Spleen (tissue), 11 donors: Measurements from ENCODE around the gene TYR. TPM values are rescaled to one million over a fixed set of nuclear protein-coding genes. Genes with fewer than 3 reads are reported as not detected.

Source experiments
- DNase-seq: peaks from one replicate; pipeline ENCODE4 v3.0.0-alpha.2; 2020
- H3K27ac ChIP-seq, 8 donors: fragments of 200-600 bp; sonication (generic) in 7 of 8; 1 replicate in 4 of 8; 2 replicates in 4 of 8; pipeline versions ENCODE4 v1.5.0 to v1.8.0; 2016 to 2021; ENCODE audit warnings: inconsistent platforms in 4 of 8, mild to moderate bottlenecking in 4 of 8, moderate library complexity in 1 of 8
- H3K27me3 ChIP-seq, 7 donors: fragments of 200-600 bp; sonication (generic) in 6 of 7; replicated peaks in 1 of 7; 1 replicate in 4 of 7; 2 replicates in 3 of 7; pipeline versions ENCODE4 v1.5.0 to v1.8.0; 2016 to 2021; ENCODE audit warnings: inconsistent platforms in 3 of 7, mild to moderate bottlenecking in 1 of 7
- H3K36me3 ChIP-seq, 6 donors: fragments of 200-600 bp; sonication (generic) in 5 of 6; 1 replicate in 4 of 6; 2 replicates in 2 of 6; pipeline versions ENCODE4 v1.5.0 to v1.8.0; 2016 to 2021; ENCODE audit warnings: inconsistent platforms in 2 of 6
- H3K4me1 ChIP-seq, 6 donors: fragments of 200-600 bp; sonication (generic) in 5 of 6; 1 replicate in 3 of 6; 2 replicates in 3 of 6; pipeline versions ENCODE4 v1.5.0 to v1.8.0; 2016 to 2021; ENCODE audit warnings: inconsistent platforms in 3 of 6
- H3K4me3 ChIP-seq, 8 donors: fragments of 200-600 bp; sonication (generic) in 7 of 8; 1 replicate in 4 of 8; 2 replicates in 4 of 8; pipeline versions ENCODE4 v1.5.0 to v1.8.0; 2016 to 2021; ENCODE audit warnings: inconsistent platforms in 4 of 8, mild to moderate bottlenecking in 4 of 8, moderate library complexity in 2 of 8
- H3K9me3 ChIP-seq, 8 donors: fragments of 200-600 bp; sonication (generic) in 7 of 8; 1 replicate in 4 of 8; 2 replicates in 4 of 8; pipeline versions ENCODE4 v1.5.0 to v1.8.0; 2016 to 2021; ENCODE audit warnings: inconsistent platforms in 4 of 8
- POLR2A ChIP-seq, 3 donors: fragments of 450-650 bp; IDR thresholded peaks; one replicate each; pipeline ENCODE4 v1.5.1; 2017; ENCODE audit warnings: antibody characterized with exemption in 3 of 3, mild to moderate bottlenecking in 1 of 3
- POLR2AphosphoS5 ChIP-seq, 3 donors: sonication (generic); formaldehyde crosslinking; IDR thresholded peaks; one replicate each; pipeline ENCODE4 v1.5.1; 2017; ENCODE audit warnings: antibody characterized with exemption in 3 of 3
- WGBS, 5 donors: extraction: QIAGEN DNeasy Blood & Tissue Kit in 3 of 5; methylation state at CpG; one replicate each; pipeline versions ENCODE4 v1.1.5 to v1.1.7; 2013 to 2018; 5-methylcytosine and 5-hydroxymethylcytosine counted together
- intact Hi-C: fragments of 100-400 bp; cut with DNase I; formaldehyde crosslinking; loops from one replicate; pipeline ENCODE4 v1.15.0; 2023; ENCODE audit warnings: low total_unique reads
- polyA plus RNA-seq, 3 donors: library from polyadenylated mRNA; stranded (reverse); fragments of 200-250 nt; gene quantifications; one replicate each; pipeline ENCODE4 v1.2.1, GENCODE V29; 2013
- total RNA-seq, 7 donors: library from RNA; depleted of rRNA in 3 of 7; stranded (reverse); fragments of >200 nt in 3 of 7; fragmentation: NEBNext Ultra II Directional in 4 of 7; extraction: Animal tissue kit (Norgen Biotek cat#: 25700) in 4 of 7; gene quantifications; one replicate each; pipeline versions ENCODE4 v1.1.0 to v1.2.1, GENCODE V29; 2016 to 2021
- TF ChIP-seq, protein P1 (sequence below), 11 experiments: fragments of 200-600 bp in 7 of 11; fragments of 450-650 bp in 4 of 11; sonication (generic) in 4 of 11; IDR thresholded peaks in 8 of 11; conservative IDR thresholded peaks in 3 of 11; 1 replicate in 7 of 11; 2 replicates in 4 of 11; pipeline versions ENCODE4 v1.4.0 to v1.8.0; 2016 to 2021; ENCODE audit warnings: antibody characterized with exemption in 11 of 11, inconsistent platforms in 4 of 11, mild to moderate bottlenecking in 1 of 11
- donor health status: healthy with polysubstance abuse.
- donor health status: DM: no; HTN: no; CAD: no; lungs with moderate emphysema.
- donor health status: DM: no; HTN: no; CAD: no.
- donor health status: Bipolar disorder and iron deficiency.
- donor health status: healthy.
- donor health status: DM: no; HTN: no; CAD: no.
- donor health status: DM: yes; HTN: yes; CAD: no.

The TYR gene
- total and polyA plus RNA-seq, 10 donors: not detected

- H3K27ac ChIP-seq: no peak overlapping the region
- no peak for DNase-seq
- no peaks in the 10 kb centered on the region for H3K27me3 ChIP-seq
- TF ChIP-seq POLR2A (IDR thresholded peaks at IDR 0.05): no peak
- TF ChIP-seq, protein P1, sequence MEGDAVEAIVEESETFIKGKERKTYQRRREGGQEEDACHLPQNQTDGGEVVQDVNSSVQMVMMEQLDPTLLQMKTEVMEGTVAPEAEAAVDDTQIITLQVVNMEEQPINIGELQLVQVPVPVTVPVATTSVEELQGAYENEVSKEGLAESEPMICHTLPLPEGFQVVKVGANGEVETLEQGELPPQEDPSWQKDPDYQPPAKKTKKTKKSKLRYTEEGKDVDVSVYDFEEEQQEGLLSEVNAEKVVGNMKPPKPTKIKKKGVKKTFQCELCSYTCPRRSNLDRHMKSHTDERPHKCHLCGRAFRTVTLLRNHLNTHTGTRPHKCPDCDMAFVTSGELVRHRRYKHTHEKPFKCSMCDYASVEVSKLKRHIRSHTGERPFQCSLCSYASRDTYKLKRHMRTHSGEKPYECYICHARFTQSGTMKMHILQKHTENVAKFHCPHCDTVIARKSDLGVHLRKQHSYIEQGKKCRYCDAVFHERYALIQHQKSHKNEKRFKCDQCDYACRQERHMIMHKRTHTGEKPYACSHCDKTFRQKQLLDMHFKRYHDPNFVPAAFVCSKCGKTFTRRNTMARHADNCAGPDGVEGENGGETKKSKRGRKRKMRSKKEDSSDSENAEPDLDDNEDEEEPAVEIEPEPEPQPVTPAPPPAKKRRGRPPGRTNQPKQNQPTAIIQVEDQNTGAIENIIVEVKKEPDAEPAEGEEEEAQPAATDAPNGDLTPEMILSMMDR (IDR thresholded peaks at IDR 0.05 in 8 of 11, conservative IDR thresholded peaks at IDR 0.05 in 3 of 11): no peak
- TF ChIP-seq POLR2AphosphoS5 (IDR thresholded peaks at IDR 0.05): no peak
- no peaks in the 10 kb centered on the region for H3K4me1 ChIP-seq
- whole genome bisulfite sequencing, 5 donors: 50 to 65% (median 62%) methylated on average over 2 of the region's 2 CpGs
- H3K9me3 ChIP-seq: no peaks in the 10 kb centered on the region
- no peaks in the 10 kb centered on the region for H3K36me3 ChIP-seq
- intact Hi-C loops: no loop called here
- H3K4me3 ChIP-seq: no peak overlapping the region
These were observed 3.4 kb downstream of the TYR start for GRCh38 chr11:89181111-89181510.

GRCh38 chr11:89182773-89183518, 5.3 kb downstream of the TYR start:
- intact Hi-C loops: no loop called here
- Histone ChIP-seq H3K36me3 (no peaks in the 10 kb centered on the region), H3K27ac (no peak overlapping the region), H3K4me3 (no peak overlapping the region), H3K9me3 (no peaks in the 10 kb centered on the region), H3K4me1 (no peaks in the 10 kb centered on the region), H3K27me3 (no peaks in the 10 kb centered on the region)
- DNase-seq: no peak
- TF ChIP-seq, protein P1 (IDR thresholded peaks at IDR 0.05 in 8 of 11, conservative IDR thresholded peaks at IDR 0.05 in 3 of 11): no peak
- TF ChIP-seq POLR2A (IDR thresholded peaks at IDR 0.05) (no peak), POLR2AphosphoS5 (IDR thresholded peaks at IDR 0.05) (no peak)
- 68 to 77% (median 71%) methylated on average over 5 of the region's 5 CpGs for WGBS, 5 donors

GRCh38 chr11:89184021-89184420, 6.3 kb downstream of the TYR start:
- TF ChIP-seq, protein P1 (IDR thresholded peaks at IDR 0.05 in 8 of 11, conservative IDR thresholded peaks at IDR 0.05 in 3 of 11): no peak
- TF ChIP-seq POLR2A (IDR thresholded peaks at IDR 0.05) (no peak), POLR2AphosphoS5 (IDR thresholded peaks at IDR 0.05) (no peak)
- intact Hi-C loops: no loop called here

DNA sequence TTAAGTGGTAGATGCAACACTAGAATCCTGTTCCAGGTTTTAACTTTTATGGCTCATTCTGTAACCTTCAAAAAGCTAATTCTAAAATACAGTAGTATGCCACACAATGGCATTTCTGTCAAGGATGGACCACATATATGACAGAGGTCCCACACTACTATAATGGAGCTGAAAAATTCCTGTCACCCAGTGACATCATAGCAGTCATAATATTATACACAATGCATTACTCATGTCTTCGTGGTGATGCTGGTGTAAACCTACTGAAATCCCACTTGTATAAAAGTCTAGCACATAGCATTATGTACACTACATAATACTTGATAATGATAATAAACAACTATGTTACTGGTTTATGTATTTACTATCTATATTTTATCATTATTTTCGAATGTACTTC, 12.1 kb downstream of the TYR start:
- H3K9me3 ChIP-seq: no peaks in the 10 kb centered on the region
- DNase-seq: no peak
- 76 to 84% (median 78%) methylated on average over 2 of the region's 2 CpGs for WGBS, 5 donors

More at GRCh38 chr11:89184021-89184420, 6.3 kb downstream of the TYR start:
- H3K4me1 ChIP-seq: no peaks in the 10 kb centered on the region
- no peaks in the 10 kb centered on the region for H3K9me3 ChIP-seq
- H3K27me3 ChIP-seq: no peaks in the 10 kb centered on the region
- H3K36me3 ChIP-seq: no peaks in the 10 kb centered on the region
- no peak overlapping the region for H3K4me3 ChIP-seq
- 74 to 84% (median 76%) methylated on average over 3 of the region's 3 CpGs for WGBS, 5 donors
- no peak overlapping the region for H3K27ac ChIP-seq
- DNase-seq: no peak

More for the DNA sequence above, 12.1 kb downstream of the TYR start:
- TF ChIP-seq, protein P1 (IDR thresholded peaks at IDR 0.05 in 8 of 11, conservative IDR thresholded peaks at IDR 0.05 in 3 of 11): no peak
- TF ChIP-seq POLR2AphosphoS5 (IDR thresholded peaks at IDR 0.05): no peak
- no peak for TF ChIP-seq POLR2A (IDR thresholded peaks at IDR 0.05)
- Histone ChIP-seq H3K27me3 (no peaks in the 10 kb centered on the region), H3K4me3 (no peak overlapping the region), H3K36me3 (no peaks in the 10 kb centered on the region), H3K27ac (no peak overlapping the region), H3K4me1 (no peaks in the 10 kb centered on the region)
- intact Hi-C loops: no loop called here
